ENCODE measurements around the gene AKR7A2.

The AKR7A2 gene

DNA sequence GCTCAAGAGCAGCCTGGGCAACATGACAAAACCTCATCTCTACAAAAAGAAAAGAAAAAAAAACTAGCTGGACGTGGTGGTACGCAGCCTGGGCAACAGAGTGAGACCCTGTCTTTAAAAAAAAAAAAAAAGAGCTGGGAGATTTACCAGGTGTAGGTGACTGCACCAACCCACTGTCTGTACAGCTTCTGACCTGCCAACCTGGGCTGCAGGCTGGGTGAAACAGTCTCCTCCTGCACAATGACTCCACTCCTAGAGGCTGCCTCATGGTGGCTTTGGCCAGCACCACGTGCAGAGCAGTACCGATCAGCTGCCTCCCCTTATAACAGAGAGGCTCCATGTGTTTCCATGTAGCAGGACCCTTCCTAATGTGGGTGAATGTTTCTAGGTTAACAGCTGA lies 56.7 kb downstream of the AKR7A2 start:
- in situ Hi-C loops (cut with HindIII; ENCODE audit: low sequenced_read_pairs), result loop anchor here (5.0 kb wide), 1 partner anchor 93 kb away; no protein-coding TSS in a partner anchor
- no peak overlapping the region for H3K4me3 ChIP-seq (ENCODE audit: low read depth, low read length)
- TF ChIP-seq, protein P1, sequence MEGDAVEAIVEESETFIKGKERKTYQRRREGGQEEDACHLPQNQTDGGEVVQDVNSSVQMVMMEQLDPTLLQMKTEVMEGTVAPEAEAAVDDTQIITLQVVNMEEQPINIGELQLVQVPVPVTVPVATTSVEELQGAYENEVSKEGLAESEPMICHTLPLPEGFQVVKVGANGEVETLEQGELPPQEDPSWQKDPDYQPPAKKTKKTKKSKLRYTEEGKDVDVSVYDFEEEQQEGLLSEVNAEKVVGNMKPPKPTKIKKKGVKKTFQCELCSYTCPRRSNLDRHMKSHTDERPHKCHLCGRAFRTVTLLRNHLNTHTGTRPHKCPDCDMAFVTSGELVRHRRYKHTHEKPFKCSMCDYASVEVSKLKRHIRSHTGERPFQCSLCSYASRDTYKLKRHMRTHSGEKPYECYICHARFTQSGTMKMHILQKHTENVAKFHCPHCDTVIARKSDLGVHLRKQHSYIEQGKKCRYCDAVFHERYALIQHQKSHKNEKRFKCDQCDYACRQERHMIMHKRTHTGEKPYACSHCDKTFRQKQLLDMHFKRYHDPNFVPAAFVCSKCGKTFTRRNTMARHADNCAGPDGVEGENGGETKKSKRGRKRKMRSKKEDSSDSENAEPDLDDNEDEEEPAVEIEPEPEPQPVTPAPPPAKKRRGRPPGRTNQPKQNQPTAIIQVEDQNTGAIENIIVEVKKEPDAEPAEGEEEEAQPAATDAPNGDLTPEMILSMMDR (IDR thresholded peaks at IDR 0.05; ENCODE audit: low read depth, low read length, missing control alignments), result no peak
- no peak for DNase-seq (ENCODE audit: low read depth)

DNA sequence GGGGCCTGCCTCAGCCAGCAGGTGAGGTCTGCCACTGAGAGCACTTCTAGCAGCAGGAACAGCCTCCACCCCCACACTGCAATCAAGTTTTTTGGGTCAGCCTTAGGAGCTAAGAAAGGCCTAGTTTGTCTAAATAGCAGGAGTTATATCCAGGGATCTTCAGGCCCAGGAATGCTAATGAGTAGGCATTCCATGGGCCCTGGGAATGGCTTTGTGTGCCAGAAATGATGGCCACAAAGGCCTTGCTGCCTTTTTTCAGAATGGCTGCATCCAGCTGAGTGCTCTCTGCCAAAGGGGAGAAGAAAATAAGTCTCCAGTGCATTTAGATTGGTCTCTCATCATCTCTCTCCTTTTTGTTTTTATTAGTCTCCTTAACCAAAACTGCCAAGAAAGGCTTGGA lies 57.5 kb downstream of the AKR7A2 start:
- in situ Hi-C loops (cut with HindIII; ENCODE audit: low sequenced_read_pairs), result no loop called here

More for the DNA sequence above, 57.5 kb downstream of the AKR7A2 start:
- DNase-seq (ENCODE audit: low read depth), result no peak
- H3K4me3 ChIP-seq (ENCODE audit: low read depth, low read length), result no peak overlapping the region
- TF ChIP-seq, protein P1 (IDR thresholded peaks at IDR 0.05; ENCODE audit: low read depth, low read length, missing control alignments), result no peak
